HTR-8/SVneo (cell line): ENCODE data around the gene OR6C70.
A peak's percentile ranks its signal among the peaks of the same experiment; 100 is the strongest.

Source experiments
- DNase-seq: peaks from one replicate; pipeline ENCODE4 v3.0.0; 2011; ENCODE audit warnings: low spot score, mixed read lengths; ENCODE audit not compliant: insufficient read length
- FAIRE-seq: peaks from 2 replicates; lab custom pipeline; 2011; peaks lifted over from hg19 to GRCh38; lab: Jason Lieb, UNC

Gene OR6C70

DNA sequence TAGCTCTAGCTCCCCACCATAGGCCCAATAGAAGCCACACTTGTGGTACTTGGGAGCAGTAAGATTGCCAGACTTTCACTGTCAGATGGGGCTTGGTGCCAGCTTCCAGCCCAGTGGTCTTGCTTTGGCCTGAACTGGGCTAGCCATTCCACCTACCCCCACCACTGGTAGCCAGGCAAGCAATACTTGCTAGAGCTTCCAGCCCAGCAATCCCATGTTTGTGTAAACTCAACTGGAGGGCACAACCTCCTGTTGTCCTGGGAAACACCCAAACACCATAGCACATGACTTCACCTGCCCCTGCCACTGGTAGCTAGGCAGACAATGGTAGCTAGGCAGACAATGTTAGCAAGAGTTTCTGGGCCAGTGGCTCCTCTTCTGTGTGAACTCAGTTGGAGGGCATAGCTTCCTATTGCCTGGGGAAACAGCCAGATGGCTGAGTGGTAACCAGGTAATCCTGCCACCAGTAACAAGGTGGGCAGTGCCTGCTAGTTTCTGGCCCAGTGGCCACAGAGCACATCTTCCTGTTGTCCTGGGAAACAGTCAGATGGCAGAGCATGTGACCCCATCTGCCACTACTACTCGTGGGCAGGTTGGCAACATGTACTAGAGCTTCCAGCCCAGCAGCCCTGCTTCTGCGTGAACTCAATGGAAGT is 49.5 kb downstream of the OR6C70 start:
- no peak for DNase-seq
- FAIRE-seq: peak; percentile 16
